ENCODE measurements around the gene MILR1.

The MILR1 gene

GRCh38 chr17:64503821-64504768 lies 55.2 kb downstream of the MILR1 start:
- no peak for DNase-seq

DNA sequence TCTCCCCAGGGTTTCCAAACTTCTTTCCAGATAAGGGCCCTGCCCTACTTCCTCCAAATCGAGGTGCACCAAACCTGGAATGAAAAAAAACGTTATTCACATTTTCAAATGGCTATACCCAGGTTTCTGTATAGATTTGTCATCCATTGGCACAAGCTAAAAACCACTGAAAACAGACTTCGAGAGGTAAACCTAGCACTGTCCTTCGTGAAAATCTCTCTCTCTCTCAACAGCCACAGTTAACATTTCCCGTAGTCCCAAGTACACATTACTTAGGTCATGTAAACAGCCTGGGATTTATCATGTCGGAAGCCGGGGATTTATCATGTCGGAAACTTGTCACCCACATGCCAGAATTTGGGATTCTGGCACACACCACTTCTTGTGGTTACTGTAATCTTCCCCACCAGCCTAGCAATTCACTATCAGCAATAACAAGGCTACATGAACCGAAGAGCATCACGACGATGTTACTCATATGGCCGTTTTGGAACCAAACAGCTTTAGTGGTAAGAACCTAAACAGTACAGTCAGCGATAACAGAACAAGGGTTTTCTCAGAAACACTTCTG lies 55.9 kb downstream of the MILR1 start:
- no peak for DNase-seq

DNA sequence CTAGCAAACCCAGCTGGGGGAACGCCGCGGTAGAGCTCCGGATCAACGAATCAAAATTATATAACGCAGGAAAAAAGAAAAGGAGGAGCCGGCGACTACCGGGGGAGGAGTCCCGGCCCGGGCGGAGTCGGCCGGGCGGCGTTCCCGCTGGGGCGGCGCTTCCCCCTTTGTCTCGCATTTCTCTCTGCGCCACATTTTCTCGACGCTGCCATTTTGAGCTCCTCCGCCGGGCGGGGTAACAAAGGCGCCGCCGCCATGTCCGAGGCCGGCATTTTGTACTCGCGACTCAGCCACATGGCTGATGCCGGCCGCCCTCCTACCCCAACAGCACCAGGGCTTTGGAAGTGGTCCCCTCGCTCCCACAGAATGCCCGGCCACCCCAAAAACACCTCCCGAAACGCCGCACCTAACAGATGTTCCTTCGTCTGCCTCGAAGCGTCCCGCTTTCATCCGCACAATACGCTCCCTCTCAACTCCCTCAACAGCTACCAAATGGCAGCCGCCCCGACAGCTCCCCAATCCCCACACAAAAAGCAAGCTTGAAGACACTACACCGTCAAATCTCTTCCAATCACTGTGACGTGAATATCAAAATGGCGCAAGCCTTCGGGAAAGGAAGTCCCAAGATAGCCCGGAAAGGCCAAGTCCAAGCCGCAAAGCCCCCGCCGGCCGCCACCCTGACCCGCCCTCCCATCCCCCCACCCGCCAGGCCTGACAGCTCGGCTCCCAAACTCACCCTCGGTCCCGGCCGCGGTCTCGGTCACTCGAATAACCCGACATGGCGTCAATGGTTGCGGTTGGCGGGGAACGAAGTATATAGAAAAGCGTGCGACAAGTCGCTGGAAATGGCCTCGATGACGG lies 56.7 kb downstream of the MILR1 start:
- DNase-seq = peak; percentile 87

GRCh38 chr17:64506201-64506575 lies 57.3 kb downstream of the MILR1 start, which contains the start of gene DDX5:
Gene DDX5, minus strand, starts transcription at chr17:64506289. Its CDS starts 170 bp downstream, at chr17:64506119.
- peak; percentile 98 for DNase-seq

- peak; percentile 98 for DNase-seq
Observed at GRCh38 chr17:64506576-64507412, 57.9 kb downstream of the MILR1 start, which contains the start of gene CEP95. Gene CEP95, plus strand, starts transcription at chr17:64506977. Its CDS starts 121 bp downstream, at chr17:64507098.

DNA sequence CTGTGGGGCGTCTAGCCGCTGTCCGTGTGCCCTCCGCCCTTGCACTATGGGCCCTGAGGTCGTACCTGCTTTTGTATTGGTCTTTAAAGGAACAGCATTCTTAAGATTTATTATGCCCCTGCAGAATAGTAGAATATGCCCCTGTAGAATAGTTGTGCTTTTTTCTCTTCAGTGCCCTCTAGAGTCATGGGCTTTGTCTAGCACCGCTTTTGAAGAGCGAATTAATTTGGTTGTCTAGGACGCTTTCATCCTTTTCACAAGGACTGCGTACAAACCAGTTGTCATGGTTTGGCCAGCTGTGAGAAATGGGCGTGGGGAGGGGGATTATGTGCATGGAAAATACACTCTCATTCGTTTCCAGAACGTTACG lies 58.5 kb downstream of the MILR1 start:
- DNase-seq = peak; percentile 77

GRCh38 chr17:64508683-64509082 lies 59.8 kb downstream of the MILR1 start:
- DNase-seq = no peak

DNA sequence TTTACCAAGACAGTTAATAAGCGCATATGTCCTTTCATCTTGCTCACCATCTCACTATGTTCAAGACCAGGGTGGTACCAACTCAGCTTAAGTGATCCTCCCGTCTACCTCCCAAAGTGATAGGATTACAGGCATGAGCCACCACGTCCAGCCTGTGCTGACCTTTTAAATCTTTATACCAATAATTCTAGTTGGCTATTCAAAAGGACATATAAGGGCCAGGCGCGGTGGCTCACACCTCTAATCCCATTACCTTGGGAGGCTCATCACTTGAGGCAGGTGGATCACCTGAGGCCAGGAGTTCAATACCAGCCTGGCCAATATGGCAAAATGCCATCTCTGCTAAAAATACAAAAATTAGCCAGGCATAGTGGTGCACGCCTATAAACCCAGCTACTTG lies 60.3 kb downstream of the MILR1 start:
- no peak for DNase-seq

GRCh38 chr17:64515419-64515818 lies 66.5 kb downstream of the MILR1 start:
- no peak for DNase-seq

DNA sequence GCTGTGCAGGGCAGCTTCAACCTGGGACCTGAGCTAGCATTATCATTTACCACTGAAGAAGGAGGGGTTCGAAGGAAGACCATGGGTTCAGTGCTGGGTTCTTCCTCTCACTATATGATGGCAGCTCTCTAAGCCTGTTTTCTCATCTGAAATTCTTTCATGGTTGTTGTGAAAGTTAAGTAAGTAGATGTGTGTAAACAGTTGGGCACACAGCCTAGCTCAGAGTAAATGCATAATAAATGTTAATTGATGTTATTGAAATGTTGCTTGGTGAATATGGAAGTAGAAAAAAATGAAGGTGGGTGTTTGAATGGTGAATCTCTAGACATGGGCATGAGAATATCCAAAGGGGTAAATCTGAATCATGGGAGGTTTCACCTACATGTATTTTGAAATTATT lies 66.9 kb downstream of the MILR1 start:
- DNase-seq = no peak
